H1 (cell line): ENCODE measurements around the gene JPH3. TPM values are rescaled to one million over a fixed set of nuclear protein-coding genes. Genes with fewer than 3 reads are reported as not detected.

Experiments used
- CBX8 ChIP-seq: fragments of 300-800, 300-1000 bp; sonication (generic); IDR thresholded peaks from 2 replicates; pipeline ENCODE4 v1.7.1; 2016; ENCODE audit warnings: low read depth, low read length, borderline replicate concordance
- CEBPB ChIP-seq: IDR thresholded peaks from 2 replicates; pipeline ENCODE4 v1.6.1; 2012; ENCODE audit warnings: low read depth, low read length
- CHD7 ChIP-seq: fragments of 300-600 bp; sonication (generic); IDR thresholded peaks from 2 replicates; pipeline ENCODE4 v1.7.1; 2012; ENCODE audit warnings: low read length, moderate library complexity, mild to moderate bottlenecking, inconsistent platforms; ENCODE audit not compliant: insufficient replicate concordance
- E2F6 ChIP-seq: IDR thresholded peaks from 2 replicates; pipeline ENCODE4 v1.6.1; 2012; ENCODE audit warnings: inconsistent platforms
- EP300 ChIP-seq, 2 experiments: IDR thresholded peaks; 1 replicate in 1 of 2; 2 replicates in 1 of 2; pipeline ENCODE4 v1.6.1; 2011 to 2012; ENCODE audit warnings: low read depth in 2 of 2, low read length in 2 of 2, mild to moderate bottlenecking in 2 of 2, borderline replicate concordance in 1 of 2, inconsistent platforms in 1 of 2, moderate library complexity in 1 of 2
- MAX ChIP-seq: IDR thresholded peaks from 2 replicates; pipeline ENCODE4 v1.6.1; 2012; ENCODE audit warnings: inconsistent platforms
- POLR2A ChIP-seq, 2 experiments: IDR thresholded peaks; 1 replicate in 1 of 2; 2 replicates in 1 of 2; pipeline ENCODE4 v1.6.1; 2011; ENCODE audit warnings: low read depth in 2 of 2, low read length in 2 of 2, mild to moderate bottlenecking in 2 of 2; ENCODE audit errors: control extremely low read depth in 1 of 2
- SAP30 ChIP-seq: fragments of 300-600 bp; sonication (generic); IDR thresholded peaks from 2 replicates; pipeline ENCODE4 v1.7.1; 2012; ENCODE audit warnings: low read length, moderate library complexity, mild to moderate bottlenecking, inconsistent platforms; ENCODE audit not compliant: insufficient read depth, insufficient replicate concordance
- SP1 ChIP-seq: IDR thresholded peaks from 2 replicates; pipeline ENCODE4 v1.6.1; 2011; ENCODE audit warnings: low read depth, low read length
- SP4 ChIP-seq: IDR thresholded peaks from 2 replicates; pipeline ENCODE4 v1.6.1; 2012; ENCODE audit warnings: low read length, inconsistent platforms
- TEAD4 ChIP-seq: IDR thresholded peaks from 2 replicates; pipeline ENCODE4 v1.6.1; 2012; ENCODE audit warnings: low read depth, low read length, inconsistent platforms, mixed read lengths
- polyA plus RNA-seq, 7 experiments: library from polyadenylated mRNA; depleted of rRNA in 3 of 7; stranded (reverse) in 5 of 7; unstranded in 2 of 7; fragments of >200 nt in 5 of 7; fragments of 200-250 nt in 2 of 7; gene quantifications; 1 replicate in 5 of 7; 2 replicates in 1 of 7; 4 replicates in 1 of 7; pipeline versions ENCODE4 v1.2.1 to v1.2.3, GENCODE V29; 2011 to 2013; ENCODE audit warnings: missing spikeins in 2 of 7, mixed read lengths in 2 of 7
- total RNA-seq: library from RNA; stranded (reverse); fragmentation: NEBNext Ultra II Directional; extraction: Animal tissue kit (Norgen Biotek cat#: 25700); gene quantifications from 2 replicates; pipeline ENCODE4 v1.2.1, GENCODE V29; 2021

Gene JPH3
- total and polyA plus RNA-seq, 2 of the 8 experiments (the other 6 are each of a cell fraction or from before 2014, with no cell fraction given) = 10.3 to 28.3 TPM

- TF ChIP-seq TEAD4 = no peak
- no peak for TF ChIP-seq POLR2A (IDR thresholded peaks at IDR 0.05; ENCODE audit: control extremely low read depth in 1 of 2, low read depth in 2 of 2, low read length in 2 of 2)
- TF ChIP-seq CHD7 = no peak
- TF ChIP-seq CBX8 = no peak
- no peak for TF ChIP-seq SAP30
- TF ChIP-seq EP300 (IDR thresholded peaks at IDR 0.05; ENCODE audit: borderline replicate concordance in 1 of 2, low read depth in 2 of 2, low read length in 2 of 2) = no peak
- TF ChIP-seq SP1 = no peak
- no peak for TF ChIP-seq SP4
- TF ChIP-seq E2F6 = no peak
- no peak for TF ChIP-seq MAX
- TF ChIP-seq CEBPB = no peak
These were observed 100.1 kb downstream of the JPH3 start (continued) for GRCh38 chr16:87702325-87702811.
